ENCODE measurements around the gene TFG.

GRCh38 chr3:100740207-100740606, 30.9 kb downstream of the TFG start:
- TF ChIP-seq CTCF (IDR thresholded peaks at IDR 0.05; ENCODE audit: low read length): no peak
- no peak for TF ChIP-seq EZH2 (optimal IDR thresholded peaks at IDR 0.05; ENCODE audit: low read depth, low read length)
- no peak for TF ChIP-seq EZH2phosphoT487 (IDR thresholded peaks at IDR 0.05; ENCODE audit: low read length)

All from MM.1S (cell line).